ENCODE data around the gene LRR1.
"Not testable (repeated sequence)": the region's sequence is repeated elsewhere in the genome, so short reads cannot be mapped to it uniquely, and the experiment has no call there.

The LRR1 gene, protein sequence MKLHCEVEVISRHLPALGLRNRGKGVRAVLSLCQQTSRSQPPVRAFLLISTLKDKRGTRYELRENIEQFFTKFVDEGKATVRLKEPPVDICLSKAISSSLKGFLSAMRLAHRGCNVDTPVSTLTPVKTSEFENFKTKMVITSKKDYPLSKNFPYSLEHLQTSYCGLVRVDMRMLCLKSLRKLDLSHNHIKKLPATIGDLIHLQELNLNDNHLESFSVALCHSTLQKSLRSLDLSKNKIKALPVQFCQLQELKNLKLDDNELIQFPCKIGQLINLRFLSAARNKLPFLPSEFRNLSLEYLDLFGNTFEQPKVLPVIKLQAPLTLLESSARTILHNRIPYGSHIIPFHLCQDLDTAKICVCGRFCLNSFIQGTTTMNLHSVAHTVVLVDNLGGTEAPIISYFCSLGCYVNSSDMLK

DNA sequence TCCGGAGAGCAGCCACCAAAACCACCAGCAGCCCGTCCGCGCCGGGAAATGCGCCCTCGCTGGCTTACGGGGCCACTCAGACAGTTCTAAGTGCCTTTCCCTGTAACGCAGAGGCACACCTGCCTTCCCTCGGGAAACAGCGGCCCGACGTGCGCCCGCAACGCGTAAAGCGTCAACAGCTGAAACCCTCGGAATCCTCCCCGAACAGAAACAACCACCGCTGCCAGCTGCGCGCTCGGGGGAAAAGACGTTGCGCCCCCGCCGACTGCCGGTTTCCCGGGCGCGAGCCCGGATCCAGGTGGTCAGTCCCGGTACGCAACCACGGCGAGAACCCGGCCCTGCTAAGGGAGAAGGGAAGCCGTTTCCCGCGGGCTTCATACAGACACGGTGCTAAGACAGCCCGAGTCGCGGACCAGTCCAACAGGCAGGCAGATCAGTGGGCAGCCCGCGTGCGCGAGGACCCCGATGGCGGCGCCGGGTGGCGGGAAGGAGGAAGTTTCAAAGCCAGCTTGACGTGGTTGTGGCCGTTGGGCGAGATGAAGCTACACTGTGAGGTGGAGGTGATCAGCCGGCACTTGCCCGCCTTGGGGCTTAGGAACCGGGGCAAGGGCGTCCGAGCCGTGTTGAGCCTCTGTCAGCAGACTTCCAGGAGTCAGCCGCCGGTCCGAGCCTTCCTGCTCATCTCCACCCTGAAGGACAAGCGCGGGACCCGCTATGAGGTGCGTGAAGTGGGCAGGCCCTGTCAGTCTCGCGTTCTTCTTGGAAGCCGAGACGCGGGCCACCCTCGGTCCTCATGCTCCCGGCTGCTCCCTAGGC lies at the start of gene LRR1:
Gene LRR1 (plus strand): TSS at position 456 of the 816 bp plus-strand sequence. CDS start 81 bp downstream, at position 537.
- ATAC-seq = peak; percentile 86
- peak; percentile 91 for DNase-seq

DNA sequence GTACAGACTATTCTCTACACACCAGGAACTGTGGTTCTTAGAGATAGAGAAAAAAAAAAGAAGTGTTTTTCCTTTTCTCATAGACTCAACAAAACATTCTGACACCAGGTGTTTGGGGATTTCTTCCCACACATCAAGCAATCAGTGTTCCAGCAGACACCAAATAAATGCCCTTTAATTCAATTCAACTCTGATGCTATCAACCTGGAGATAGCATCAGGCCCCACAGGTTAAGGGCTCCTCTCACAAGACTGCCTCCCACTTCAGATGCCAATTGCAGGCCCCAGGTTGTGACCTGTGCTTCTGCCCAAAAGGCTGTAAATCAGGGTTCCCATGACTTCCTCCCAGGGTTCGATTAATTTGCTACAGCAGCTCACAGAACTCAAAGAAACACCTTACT lies 49.3 kb upstream of the LRR1 start:
- no peak for ATAC-seq

DNA sequence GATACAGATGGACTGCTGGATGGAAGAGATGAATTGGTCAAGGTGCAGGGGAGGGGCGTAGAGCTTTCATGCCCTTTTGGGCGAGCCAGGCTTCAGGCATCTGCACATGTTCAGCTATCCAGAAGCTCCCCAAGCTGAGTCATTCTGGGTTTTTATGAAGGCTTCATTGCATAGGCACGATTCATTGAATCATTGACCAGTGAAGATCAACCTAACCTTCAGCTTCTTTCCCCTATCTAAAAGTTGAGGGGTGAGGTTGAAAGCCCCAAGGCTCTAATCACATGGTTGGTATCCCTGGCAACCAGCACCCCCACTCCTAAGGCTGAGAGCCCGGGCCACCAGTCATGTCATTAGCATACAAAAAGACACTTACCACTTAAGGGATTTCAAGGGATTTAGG lies 48.9 kb upstream of the LRR1 start:
- ATAC-seq (peak; percentile 49), DNase-seq (no peak)

More for the DNA sequence above, 49.3 kb upstream of the LRR1 start:
- no peak for DNase-seq

DNA sequence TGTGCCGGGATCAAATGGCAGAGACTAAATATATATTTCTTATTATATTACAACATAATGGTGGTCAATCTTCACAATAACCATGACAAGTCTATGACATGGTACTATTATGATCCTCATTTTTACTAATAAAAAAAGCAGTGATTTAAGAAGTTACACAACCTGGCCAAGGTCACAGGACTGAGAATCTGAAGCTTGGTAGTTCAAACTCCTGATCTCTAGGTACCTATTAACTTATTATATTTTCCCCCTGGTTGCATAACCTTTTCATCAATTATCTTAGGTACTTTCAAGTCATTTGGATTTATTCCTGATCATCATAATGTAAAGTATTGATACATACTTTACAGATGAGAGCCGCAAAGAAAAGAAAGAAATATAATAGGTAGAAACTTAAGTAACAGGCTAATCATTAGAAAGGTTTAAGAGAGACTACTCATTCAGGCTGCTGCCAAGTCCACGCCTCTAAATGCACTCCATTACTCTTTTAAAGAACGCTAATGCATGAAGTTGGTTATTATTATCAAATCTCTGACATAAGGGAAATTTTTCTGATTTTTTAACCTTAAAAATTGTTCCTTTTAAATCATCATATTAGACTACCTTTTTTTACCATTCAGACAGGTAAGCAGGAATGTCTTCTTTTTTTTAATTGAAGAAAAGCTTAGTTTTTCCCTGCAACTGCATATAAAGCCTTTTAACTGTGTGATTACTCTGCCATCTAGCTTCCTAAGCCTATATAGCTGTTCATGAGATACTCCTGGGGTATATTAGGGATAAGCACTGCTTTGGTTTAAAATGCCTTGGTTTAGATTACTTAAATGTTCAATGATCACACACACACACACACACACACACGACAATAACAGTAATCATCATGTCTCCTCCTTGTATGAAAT lies 48.2 kb upstream of the LRR1 start:
- ATAC-seq (no peak), DNase-seq (no peak)

DNA sequence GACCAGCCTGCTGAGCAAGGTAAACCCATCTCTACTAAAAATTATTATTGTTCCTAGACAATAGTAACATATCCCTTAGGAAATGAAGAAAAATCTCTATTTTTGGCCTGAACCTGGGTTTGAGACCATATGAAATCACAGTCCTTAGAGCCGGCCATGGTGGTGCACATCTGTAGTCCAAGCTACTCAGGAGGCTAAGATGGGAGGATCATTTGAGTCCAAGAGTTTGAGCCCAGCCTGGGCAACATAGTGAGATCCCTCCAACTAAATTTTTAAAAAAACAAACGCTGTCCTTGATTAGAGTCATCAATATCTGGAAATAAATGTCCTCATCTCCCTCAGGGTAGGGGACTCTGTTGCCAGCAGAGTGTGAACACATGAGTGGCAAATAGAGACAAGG lies 47.2 kb upstream of the LRR1 start:
- DNase-seq (no peak), ATAC-seq (no peak)

DNA sequence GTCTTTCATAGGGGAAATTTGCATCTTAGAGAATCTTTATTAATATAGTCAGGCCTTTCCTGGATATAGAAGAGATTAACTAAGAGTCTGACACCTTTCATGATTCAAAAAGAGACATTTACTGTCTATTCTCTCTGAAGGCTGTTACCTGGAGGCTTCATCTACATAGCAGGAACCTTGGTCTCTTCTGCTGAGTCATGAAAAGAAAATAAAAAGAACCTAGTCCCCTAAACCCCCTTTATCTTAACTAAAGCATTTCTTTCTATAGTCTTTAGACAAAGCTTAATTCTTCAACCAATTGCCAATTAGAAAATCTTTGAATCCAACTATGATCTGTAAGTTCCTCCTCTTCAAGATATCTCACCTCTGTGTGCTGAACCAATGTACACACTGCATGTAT lies 45.6 kb upstream of the LRR1 start:
- ATAC-seq = no peak
- DNase-seq = no peak

DNA sequence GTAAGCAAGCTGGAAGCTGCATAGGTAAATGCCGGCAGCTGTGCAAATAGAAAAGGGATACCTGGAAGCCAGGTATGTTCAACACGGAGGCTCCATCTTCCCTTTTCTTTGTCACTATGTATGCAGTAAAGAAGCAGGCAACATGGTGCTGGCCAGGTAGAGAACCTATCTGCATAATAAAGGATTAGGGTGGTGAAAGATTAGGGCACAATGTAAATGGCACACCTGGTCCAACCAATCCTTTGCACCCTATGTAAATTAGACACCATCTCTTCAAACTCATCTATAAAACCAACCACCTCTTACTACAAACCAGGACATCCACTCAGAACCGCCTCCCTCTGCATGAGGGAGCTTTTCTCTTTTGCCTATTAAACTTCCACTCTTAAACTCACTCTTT lies 44.8 kb upstream of the LRR1 start:
- DNase-seq (no peak), ATAC-seq (no peak)

DNA sequence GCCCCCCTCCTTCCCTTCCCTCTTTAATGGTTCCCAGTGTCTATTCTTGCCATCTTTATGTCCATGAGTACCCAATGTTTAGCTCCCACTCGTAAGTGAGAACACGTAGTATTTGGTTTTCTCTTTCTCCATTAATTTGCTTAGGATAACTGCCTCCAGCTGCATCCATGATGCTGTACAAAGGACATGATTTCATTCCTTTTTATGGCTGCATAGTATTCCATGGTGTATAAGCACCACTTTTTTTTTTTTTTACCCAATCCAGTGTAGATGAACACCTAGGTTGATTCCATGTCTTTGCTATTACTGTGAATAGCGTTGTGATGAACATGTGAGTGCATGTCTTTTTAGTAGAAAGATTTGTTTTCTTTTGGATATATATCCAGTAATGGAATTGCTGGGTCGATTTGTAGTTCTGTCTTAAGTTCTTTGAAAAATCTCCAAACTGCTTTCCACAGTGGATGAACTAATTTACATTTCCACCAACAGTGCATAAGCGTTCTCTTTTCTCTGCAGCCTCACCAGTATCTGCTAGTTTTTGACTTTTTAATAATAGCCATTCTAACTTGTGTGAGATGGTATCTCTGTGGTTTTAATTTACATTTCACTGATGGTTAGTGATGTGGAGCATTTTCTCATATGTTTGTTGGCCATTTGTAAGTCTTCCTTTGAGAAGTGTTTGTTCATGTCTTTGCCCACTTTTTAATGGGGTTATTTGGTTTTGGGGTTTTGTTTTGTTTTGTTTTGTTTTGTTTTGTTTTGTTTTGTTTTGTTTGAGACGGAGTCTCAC lies 38.6 kb upstream of the LRR1 start:
- no peak for DNase-seq
- no peak for ATAC-seq

DNA sequence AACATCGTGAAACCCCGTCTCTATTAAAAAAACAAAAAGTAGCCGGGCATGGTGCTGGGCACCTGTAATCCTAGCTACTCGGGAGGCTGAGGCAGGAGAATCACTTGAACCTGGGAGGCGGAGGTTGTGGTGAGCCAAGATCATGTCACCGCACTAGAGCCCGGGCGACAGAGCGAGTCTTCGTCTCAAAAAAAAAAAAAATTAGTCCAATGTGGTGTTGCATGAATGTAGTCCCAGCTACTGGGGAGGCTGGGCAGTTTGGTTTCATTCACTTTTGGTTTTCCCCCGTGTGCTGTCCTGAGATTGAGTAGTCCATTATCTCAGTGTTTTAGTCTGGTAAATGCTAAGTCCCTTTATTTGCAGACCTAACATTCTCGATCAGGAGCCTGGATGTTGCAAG lies 32.0 kb upstream of the LRR1 start:
- ATAC-seq (no peak), DNase-seq (no peak)

DNA sequence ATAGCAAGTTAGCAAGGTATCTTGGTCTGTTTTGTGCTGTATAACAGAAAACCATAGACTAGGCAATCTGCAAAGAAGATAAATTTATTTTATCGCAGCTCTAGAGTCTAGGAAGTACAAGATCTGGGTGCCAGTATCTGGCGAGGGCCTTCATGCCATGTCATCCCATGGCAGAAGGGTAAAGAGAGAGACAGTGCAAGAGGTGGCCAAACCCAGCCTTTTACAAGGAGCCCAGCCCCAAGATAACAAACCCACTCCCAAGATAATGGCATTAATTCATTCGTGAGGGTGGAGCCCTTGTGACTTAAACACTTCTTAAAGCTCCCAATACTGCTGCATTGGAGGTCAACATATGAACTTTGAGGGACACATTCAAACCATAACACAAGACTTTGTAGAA lies 29.5 kb upstream of the LRR1 start:
- no peak for ATAC-seq
- DNase-seq = no peak

DNA sequence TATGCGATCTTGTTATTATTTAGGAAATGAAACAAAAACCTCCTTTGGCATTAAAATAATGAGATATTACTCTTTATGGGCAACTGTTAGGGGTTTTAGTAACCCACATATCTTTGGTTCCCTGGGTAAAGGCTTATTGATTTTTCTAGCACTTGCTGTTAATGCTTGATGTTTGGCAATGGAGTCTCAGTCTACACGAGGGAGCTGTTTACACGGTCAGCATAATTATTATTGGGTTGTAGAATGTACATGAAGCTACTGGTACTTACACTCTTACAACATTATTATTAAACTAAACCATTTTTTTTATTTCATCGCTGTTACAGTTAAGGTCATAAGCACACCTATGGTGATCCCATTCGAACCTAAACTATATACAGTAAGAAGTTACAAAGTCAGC lies 24.7 kb upstream of the LRR1 start:
- ATAC-seq = no peak
- DNase-seq = no peak

DNA sequence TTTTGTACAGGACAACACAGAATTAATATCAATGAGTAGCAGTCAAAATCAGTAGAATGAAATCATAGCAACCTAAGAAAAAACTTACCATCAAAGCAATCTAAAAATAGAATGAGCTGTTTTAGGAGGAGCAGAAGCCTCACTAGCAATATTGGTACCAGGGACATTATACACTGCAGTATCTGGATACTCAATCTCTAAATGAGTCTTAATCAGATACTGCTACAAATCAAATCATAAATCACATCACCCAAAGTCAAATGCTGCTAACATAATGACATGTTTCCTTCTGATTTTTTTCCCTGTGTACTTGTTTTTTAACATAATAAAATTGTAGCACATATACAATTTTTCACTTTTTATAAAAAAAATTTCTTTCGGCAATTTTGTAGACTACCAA lies 20.6 kb upstream of the LRR1 start:
- ATAC-seq (no peak), DNase-seq (no peak)

DNA sequence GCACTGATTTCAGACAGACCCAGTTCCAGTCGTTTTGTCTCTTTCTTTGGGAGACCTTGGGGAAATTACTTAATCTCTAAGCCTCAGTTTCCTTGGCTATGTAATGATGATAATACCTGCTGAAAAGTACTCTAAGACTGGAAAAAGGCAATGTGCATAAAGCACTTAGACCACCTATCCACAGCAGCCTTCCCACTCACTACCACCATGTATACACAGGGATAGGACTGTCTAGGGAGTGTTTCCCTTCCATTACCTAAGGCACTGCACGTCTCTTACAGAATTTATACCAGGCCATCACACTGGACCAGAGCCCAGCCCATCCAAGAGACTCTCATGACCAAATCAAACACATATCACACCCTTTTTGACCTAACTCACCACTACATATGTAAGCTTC lies 18.9 kb upstream of the LRR1 start:
- no peak for ATAC-seq
- DNase-seq = no peak

DNA sequence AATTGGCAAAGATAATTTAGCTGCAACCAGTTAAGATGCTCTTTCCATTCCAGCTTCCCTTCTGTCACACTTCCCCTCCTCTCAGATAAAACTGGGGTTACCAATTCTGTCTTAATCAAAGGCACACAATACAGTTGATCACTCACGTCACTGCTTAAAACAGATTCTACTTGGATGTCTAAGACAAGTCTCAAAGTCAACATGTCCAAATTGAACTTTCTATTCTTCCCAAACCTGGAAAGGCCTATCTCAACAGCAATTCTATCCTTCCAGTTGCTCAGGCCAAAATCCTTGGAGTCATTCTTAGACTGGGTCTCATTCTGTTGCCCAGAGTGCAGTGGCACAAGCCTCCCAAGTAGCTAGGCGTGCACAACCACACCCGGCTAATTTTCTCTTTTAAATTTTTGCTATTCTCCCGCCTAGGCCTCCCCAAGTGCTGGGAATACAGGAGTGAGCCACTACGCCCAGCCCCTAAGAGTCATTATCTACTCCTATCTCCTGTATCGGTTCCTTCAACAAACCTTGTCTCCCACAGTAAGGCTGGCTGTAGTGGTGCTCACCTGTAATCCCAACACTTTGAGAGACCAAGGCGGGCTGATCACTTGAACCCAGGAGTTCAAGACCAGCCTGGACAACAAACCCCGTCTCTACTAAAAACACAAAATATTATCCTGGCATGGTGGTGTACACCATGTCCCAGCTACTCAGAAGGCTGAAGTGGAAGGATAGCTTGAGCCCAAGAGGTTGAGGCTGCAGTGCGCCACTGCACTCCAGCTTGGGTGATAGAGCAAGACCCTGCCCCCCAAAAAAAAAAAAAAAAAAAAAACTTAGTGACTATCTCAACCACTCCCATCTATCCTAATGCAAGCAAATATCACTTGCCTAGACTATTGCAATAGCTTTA lies 17.3 kb upstream of the LRR1 start:
- ATAC-seq (no peak), DNase-seq (no peak)

DNA sequence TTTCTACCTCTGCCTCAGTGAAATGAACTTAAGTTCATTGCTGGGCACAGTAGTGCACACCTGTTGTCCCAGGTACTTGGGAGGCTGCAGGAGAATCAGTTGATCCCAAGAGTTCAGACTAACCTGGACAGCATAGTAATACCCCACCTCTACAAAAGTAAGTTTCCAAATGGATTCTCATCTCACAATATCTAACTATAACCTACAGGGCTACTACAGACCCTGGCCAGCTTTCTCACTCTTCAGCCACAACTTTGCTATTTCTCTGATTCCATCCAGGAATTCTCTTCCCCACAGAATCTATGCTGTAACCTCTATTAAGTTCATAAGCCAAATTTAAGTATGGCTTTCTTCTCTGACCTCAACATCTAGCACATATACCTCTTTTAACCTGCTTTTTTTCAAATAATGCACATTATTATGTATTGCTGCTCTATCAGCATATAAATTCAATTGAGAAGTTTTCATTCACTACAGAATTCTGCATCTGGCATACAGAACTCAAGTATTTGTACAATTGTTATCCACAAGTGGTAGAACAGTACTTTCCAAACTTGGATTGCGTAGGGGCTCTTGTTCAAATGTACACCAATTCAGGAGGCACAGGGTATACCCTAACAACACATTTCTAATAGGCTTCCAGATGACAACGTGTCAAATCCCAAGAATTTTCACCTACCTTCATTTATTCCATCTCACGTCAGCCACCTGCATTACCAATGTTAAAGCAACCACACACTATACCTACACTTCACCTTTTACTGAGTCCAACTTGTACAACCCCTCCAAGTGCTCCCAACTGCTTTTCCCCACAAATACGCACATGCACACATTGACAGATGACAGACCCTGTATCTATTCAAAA lies 16.4 kb upstream of the LRR1 start:
- ATAC-seq (no peak), DNase-seq (no peak)

DNA sequence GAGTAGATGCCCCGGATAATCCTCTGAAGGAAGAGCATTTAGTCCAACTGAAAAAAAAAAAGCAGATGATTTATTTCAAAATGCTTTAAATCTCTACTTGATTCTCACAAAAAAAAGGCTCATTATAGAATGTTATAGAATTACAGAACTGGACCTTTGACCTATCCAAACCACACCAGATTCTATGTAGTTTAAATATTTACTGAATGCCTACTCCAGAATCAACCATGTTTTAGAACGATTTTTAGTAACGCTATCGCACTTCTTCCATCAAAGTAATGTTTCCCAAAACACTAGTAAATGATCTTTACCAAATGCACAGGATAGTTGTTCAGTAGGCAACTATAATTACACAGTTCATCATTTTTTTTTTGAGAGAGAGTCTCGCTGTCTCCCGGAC lies 15.1 kb upstream of the LRR1 start:
- DNase-seq (no peak), ATAC-seq (no peak)

DNA sequence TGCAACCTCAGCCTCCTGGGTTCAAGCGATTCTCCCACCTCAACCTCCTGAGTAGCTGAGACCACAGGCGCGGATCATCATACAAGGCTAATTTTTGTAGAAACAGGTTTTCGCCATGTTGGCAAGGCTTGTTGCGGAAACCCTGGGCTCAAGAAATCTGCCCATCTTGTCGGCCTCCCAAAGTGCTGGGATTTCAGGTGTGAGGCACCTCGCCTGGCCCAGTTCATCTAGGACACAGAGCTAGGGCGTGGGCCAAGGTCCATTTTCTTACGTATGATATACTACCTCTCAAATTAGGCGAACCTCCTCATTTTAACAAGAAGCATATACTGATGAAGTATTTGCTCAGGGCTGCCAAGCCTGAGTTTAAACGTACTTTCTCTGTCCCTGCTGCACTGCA lies 14.7 kb upstream of the LRR1 start:
- ATAC-seq (no peak), DNase-seq (no peak)

DNA sequence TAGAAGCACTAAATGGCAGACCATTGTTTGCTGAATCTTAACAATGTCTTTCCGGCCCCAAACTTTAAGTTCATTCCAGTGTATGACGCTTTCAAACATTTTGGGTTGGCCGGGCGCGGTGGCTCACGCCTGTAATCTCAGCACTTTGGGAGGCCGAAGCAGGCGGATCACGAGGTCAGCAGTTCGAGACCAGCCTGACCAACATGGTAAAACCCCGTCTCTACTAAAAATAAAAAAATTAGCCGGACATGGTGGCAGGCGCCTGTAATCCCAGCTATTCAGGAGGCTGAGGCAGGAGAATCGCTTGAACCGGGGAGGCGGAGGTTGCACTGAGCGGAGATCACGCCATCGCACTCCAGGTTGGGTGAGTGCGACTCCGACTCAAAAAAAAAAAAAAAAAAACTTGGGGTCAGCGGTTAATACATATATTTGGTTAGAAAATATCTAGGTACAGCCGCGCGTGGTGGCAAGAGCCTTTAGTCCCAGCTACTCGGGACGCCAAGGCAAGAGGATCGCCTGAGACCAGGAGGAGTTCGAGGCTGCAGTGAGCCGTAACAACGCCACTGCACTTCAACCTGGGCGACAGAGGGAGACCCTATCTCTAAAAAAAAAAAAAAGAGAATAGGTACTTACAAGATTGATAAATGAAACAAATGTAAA lies 13.6 kb upstream of the LRR1 start:
- not testable (repeated sequence) for ATAC-seq
- DNase-seq = peak; percentile 49
